Measurements from ENCODE around the gene HOMER1. TPM values are rescaled to one million over a fixed set of nuclear protein-coding genes. Genes with fewer than 3 reads are reported as not detected.

Gene HOMER1
- total RNA-seq, 1 donor from 2014 or later, result 15.8 TPM

DNA sequence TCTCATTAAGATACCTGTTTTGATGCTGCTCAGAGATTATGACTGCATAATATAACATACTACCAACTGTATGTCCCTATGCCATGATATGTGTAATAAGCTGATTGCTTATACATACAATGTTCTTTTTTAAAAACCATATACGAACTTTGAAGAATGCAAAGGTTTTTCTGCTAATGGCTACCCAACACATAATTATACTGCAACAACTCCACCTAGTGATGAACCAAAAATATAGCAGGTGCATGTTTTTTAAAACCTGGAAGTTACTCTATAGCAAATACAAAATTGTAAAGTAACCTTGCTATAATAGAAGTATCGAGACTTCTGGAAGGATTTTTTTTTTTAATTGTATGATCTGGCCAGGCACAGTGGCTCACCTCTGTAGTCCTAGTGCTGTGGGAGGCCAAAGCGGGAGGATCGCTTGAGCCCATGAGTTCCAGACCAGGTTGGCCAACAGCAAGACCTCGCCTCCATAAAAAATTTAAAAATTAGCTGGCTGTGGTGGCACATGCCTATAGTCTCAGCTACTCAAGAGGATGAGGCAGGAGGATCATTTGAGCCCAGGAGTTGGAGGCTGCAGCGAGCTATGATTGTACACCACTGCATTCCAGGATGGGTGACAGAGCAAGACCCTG, 49.1 kb downstream of the HOMER1 start:
- Mint-ChIP-seq H3K36me3 (ENCODE audit: low read depth) (no peaks in the 10 kb centered on the region), H3K27ac (ENCODE audit: unreplicated experiment) (no peak overlapping the region), H3K4me1 (ENCODE audit: low read depth) (peaks cover 18% of the 10 kb centered on the region), H3K4me3 (ENCODE audit: unreplicated experiment) (no peak overlapping the region), H3K9me3 (ENCODE audit: low read depth) (no peaks in the 10 kb centered on the region), H3K27me3 (ENCODE audit: low read depth) (no peaks in the 10 kb centered on the region)
- TF ChIP-seq, protein P1, sequence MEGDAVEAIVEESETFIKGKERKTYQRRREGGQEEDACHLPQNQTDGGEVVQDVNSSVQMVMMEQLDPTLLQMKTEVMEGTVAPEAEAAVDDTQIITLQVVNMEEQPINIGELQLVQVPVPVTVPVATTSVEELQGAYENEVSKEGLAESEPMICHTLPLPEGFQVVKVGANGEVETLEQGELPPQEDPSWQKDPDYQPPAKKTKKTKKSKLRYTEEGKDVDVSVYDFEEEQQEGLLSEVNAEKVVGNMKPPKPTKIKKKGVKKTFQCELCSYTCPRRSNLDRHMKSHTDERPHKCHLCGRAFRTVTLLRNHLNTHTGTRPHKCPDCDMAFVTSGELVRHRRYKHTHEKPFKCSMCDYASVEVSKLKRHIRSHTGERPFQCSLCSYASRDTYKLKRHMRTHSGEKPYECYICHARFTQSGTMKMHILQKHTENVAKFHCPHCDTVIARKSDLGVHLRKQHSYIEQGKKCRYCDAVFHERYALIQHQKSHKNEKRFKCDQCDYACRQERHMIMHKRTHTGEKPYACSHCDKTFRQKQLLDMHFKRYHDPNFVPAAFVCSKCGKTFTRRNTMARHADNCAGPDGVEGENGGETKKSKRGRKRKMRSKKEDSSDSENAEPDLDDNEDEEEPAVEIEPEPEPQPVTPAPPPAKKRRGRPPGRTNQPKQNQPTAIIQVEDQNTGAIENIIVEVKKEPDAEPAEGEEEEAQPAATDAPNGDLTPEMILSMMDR (IDR thresholded peaks at IDR 0.05), result peak; percentile 88
- DNase-seq (ENCODE audit: low spot score), result no peak

DNA sequence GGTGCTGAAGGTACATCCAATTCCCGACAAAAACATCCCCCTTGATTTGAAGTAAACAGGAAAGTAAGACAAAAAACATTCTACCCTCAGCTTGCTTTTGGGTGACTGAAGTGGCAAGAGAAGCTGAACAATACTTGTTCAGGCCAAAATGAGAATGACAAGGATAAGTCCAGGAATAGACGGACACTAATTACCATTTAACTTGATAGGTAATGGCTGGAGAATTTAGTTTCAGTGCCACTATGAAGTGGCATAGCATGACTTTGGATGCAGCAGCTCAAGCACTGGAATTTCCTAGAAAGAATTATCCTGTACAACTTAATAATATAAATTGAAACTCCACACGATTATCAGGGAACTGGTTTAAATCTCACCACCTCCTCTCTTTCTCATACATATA, 49.7 kb downstream of the HOMER1 start:
- H3K27me3 Mint-ChIP-seq (ENCODE audit: low read depth), result no peaks in the 10 kb centered on the region
- peak overlapping the region; percentile 20 for H3K27ac Mint-ChIP-seq (ENCODE audit: unreplicated experiment)
- TF ChIP-seq, protein P1 (IDR thresholded peaks at IDR 0.05), result no peak
- no peak for DNase-seq (ENCODE audit: low spot score)
- H3K36me3 Mint-ChIP-seq (ENCODE audit: low read depth), result no peaks in the 10 kb centered on the region
- peaks cover 17% of the 10 kb centered on the region for H3K4me1 Mint-ChIP-seq (ENCODE audit: low read depth)
- no peak overlapping the region for H3K4me3 Mint-ChIP-seq (ENCODE audit: unreplicated experiment)
- H3K9me3 Mint-ChIP-seq (ENCODE audit: low read depth), result no peaks in the 10 kb centered on the region

DNA sequence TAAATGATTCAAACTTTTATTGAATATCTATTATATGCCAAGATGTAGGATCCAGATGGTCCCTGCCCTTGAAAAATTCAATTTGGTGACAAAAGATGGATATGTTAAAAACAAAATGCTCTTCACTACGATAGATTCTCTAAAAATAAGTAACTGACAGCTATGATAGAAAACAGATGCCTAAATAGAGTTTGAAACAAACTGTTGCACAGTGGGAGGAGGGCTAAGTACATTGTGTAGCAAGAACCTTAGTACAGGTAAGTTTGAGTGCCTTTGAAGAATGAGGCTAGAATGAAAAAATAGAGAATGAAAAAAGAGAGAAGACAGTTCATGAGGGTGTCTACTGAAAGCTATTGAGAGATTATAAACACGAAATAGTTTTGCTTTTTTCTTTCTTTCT, 54.3 kb downstream of the HOMER1 start:
- DNase-seq (ENCODE audit: low spot score), result no peak
- no peak overlapping the region for H3K27ac Mint-ChIP-seq (ENCODE audit: unreplicated experiment)
- peaks cover 5% of the 10 kb centered on the region for H3K36me3 Mint-ChIP-seq (ENCODE audit: low read depth)
- H3K4me3 Mint-ChIP-seq (ENCODE audit: unreplicated experiment), result no peak overlapping the region
- H3K9me3 Mint-ChIP-seq (ENCODE audit: low read depth), result no peaks in the 10 kb centered on the region
- TF ChIP-seq, protein P1 (IDR thresholded peaks at IDR 0.05), result no peak
- H3K27me3 Mint-ChIP-seq (ENCODE audit: low read depth), result no peaks in the 10 kb centered on the region
- peaks cover 13% of the 10 kb centered on the region for H3K4me1 Mint-ChIP-seq (ENCODE audit: low read depth)

DNA sequence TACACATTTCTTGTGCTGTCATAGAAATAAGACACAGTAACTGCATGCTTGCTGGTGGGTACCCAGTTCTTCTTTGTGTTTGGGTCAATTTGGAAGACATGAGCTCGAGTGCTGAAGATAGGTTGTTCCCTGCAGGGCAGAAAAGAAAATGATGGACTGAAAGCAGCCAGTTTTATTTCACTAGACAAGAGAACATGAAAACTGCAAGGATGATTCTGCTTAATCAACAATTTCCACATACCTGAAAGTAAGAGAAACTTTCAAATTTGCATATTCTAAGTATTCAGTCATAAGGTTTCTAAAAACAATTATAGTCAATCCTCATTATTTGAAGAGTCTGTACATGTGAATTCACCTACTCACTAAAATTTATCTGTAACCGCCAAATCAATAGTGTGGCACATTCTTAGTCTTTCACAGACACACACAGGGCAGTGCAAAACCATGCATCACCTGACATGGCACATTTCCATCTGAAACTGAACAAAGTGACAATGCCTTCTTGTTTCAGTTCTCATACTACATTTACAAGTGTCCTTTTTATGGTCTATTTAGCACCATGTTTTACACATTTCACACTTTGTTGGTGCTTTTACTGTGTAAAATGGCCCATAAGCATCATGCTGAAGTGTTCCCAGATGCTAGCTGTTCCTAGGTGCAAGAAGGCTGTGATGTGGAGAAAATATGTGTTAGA, 56.9 kb downstream of the HOMER1 start:
- Mint-ChIP-seq H3K4me3 (ENCODE audit: unreplicated experiment) (no peak overlapping the region), H3K36me3 (ENCODE audit: low read depth) (peaks cover 5% of the 10 kb centered on the region), H3K27me3 (ENCODE audit: low read depth) (no peaks in the 10 kb centered on the region), H3K4me1 (ENCODE audit: low read depth) (peaks cover 4% of the 10 kb centered on the region), H3K9me3 (ENCODE audit: low read depth) (no peaks in the 10 kb centered on the region), H3K27ac (ENCODE audit: unreplicated experiment) (no peak overlapping the region)
- no peak for DNase-seq (ENCODE audit: low spot score)
- TF ChIP-seq, protein P1 (IDR thresholded peaks at IDR 0.05), result no peak

DNA sequence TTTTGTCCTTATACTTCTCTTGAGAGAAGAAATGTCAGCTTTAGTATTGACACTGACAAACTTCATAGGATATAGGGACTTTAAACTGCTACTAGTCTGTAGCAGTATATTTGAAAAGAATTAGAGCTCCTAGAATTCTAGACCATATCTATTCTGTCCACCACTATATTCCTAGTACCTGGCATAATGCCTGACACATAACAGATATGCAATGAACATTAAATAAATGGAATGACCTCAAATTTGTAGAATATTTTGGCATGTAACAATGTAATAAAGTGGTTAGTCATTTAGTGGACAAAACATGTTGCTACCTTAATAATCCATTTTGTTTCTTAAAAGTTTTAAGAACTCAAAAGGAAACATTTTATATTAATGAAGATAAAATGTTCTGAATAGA, 57.5 kb downstream of the HOMER1 start:
- no peak overlapping the region for H3K27ac Mint-ChIP-seq (ENCODE audit: unreplicated experiment)
- H3K27me3 Mint-ChIP-seq (ENCODE audit: low read depth), result no peaks in the 10 kb centered on the region
- DNase-seq (ENCODE audit: low spot score), result no peak
- H3K9me3 Mint-ChIP-seq (ENCODE audit: low read depth), result no peaks in the 10 kb centered on the region
- H3K4me3 Mint-ChIP-seq (ENCODE audit: unreplicated experiment), result no peak overlapping the region
- peaks cover 5% of the 10 kb centered on the region for H3K36me3 Mint-ChIP-seq (ENCODE audit: low read depth)
- peaks cover 4% of the 10 kb centered on the region for H3K4me1 Mint-ChIP-seq (ENCODE audit: low read depth)
- TF ChIP-seq, protein P1 (IDR thresholded peaks at IDR 0.05), result no peak
